ENCODE measurements around the gene CACNB4.

Gene CACNB4

GRCh38 chr2:152098496-152099366, at the start of gene CACNB4:
Gene CACNB4, minus strand, starts transcription at chr2:152099044.
- TF ChIP-seq, protein P1, sequence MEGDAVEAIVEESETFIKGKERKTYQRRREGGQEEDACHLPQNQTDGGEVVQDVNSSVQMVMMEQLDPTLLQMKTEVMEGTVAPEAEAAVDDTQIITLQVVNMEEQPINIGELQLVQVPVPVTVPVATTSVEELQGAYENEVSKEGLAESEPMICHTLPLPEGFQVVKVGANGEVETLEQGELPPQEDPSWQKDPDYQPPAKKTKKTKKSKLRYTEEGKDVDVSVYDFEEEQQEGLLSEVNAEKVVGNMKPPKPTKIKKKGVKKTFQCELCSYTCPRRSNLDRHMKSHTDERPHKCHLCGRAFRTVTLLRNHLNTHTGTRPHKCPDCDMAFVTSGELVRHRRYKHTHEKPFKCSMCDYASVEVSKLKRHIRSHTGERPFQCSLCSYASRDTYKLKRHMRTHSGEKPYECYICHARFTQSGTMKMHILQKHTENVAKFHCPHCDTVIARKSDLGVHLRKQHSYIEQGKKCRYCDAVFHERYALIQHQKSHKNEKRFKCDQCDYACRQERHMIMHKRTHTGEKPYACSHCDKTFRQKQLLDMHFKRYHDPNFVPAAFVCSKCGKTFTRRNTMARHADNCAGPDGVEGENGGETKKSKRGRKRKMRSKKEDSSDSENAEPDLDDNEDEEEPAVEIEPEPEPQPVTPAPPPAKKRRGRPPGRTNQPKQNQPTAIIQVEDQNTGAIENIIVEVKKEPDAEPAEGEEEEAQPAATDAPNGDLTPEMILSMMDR (conservative IDR thresholded peaks at IDR 0.05; ENCODE audit: low read depth): no peak
- ChIA-PET CTCF (interaction anchor here (1.0 kb wide), 2 partner anchors 19 to 73 kb away, joined by 3 to 5 read pairs; no protein-coding TSS in a partner anchor), POLR2A (ENCODE audit: low non-redundant PET) (no interaction called here)
- DNase-seq (ENCODE audit: low spot score): no peak
- H3K27ac ChIP-seq: peak within 1 kb of the TSS; percentile 45; the same call in 1 of the 2 replicates

DNA sequence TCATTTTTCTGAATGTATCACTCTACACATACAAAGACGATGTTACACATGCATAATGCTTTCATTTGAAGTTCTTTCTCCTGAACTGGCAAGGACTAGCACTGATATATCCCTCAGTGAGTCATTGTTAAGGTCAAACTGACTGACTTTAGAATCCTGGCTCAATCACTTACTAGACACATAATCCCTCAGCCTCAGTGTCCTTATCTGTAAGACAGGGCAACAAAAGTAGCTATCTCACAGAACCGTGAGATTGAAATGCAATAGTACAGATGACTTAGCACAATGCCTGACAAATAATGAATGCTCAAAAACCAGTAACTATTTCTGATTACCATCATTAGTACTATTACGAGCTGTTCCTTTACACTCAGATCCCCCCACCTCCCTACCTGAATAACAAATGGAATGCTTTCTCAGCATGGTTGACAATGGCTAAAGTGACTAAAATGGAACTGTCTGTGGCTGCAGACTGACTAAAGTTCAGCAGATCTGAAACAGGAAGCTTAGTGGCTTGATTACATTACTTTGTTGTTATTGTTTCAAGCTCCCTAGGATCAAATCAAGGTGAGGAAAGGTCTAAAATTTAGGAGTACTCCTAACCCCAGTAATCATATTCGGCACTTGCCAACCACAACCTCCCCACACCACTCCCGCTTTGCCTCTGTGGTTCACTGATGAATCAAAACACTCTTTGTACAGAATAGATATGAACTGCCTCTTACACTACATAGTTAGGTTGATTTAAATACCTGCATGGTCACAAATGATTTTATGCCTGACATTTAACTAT, 35.8 kb upstream of the CACNB4 start:
- H3K27ac ChIP-seq: no peak overlapping the region
- TF ChIP-seq, protein P1 (conservative IDR thresholded peaks at IDR 0.05; ENCODE audit: low read depth): no peak
- CTCF ChIA-PET: no interaction called here
- no peak for DNase-seq (ENCODE audit: low spot score)
- POLR2A ChIA-PET (ENCODE audit: low non-redundant PET): no interaction called here

DNA sequence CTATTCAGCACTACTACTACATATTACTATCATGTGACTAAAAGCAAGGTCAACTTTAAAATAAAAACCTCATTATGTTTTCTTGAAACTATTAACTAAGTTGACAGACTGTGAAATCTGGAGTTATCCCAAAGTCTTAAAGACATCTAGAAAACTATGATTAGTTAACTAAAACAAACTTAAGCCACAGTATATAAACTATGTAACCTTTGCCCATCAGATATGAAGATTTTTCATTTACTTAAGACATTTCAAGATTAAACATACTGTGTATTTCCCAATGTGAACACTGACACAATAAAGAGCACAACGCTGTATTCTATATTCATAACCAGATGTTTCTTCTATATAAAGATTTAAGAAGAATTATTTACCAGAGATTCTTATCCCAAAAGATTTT, 33.5 kb upstream of the CACNB4 start:
- TF ChIP-seq, protein P1 (conservative IDR thresholded peaks at IDR 0.05; ENCODE audit: low read depth): no peak
- ChIA-PET CTCF (no interaction called here), POLR2A (ENCODE audit: low non-redundant PET) (no interaction called here)
- DNase-seq (ENCODE audit: low spot score): no peak
- no peak overlapping the region for H3K27ac ChIP-seq

DNA sequence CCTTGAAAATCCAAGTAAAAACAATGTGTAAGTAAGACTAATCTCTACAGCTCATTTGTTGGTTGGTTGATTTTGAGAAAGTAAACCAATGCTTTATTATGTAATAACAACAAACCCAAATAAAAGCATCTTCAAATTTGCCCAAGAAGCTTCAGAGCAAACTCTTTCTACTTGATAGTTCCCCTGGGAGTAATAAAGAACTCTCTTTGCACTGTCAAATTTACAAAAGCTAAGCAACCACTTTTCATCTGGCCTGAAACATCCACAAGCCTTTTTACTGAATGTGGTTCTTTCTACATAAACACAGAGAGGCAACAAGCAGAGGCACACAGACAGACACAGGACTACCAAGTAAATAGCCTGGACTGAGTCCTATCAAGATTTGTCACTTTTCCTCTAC, 28.8 kb upstream of the CACNB4 start:
- DNase-seq (ENCODE audit: low spot score): no peak
- TF ChIP-seq, protein P1 (conservative IDR thresholded peaks at IDR 0.05; ENCODE audit: low read depth): no peak
- ChIA-PET POLR2A (ENCODE audit: low non-redundant PET) (no interaction called here), CTCF (interaction anchor here (0.7 kb wide), 1 partner anchor 9 kb away, joined by 11 read pairs; no protein-coding TSS in a partner anchor)
- H3K27ac ChIP-seq: no peak overlapping the region

DNA sequence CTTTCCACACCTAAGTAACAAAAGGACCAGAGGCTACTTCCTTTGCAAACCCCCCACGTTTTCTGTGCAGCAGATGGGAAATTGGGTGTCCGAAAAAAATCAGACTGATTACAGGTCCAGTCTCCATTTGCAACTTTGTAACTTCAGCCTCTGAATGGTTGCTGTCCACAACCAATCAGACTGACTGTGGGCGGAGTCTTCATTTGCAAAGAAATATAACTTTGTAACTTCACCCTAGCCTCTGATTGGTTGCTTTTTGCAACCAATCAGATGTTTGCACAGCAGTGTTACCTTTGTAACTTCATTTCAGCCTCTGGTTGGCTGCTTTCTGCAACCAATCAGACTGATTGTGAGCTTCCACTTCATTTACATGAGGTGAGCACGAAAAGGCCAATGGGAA, 27.8 kb upstream of the CACNB4 start:
- H3K27ac ChIP-seq: no peak overlapping the region
- CTCF ChIA-PET: no interaction called here
- TF ChIP-seq, protein P1 (conservative IDR thresholded peaks at IDR 0.05; ENCODE audit: low read depth): no peak
- POLR2A ChIA-PET (ENCODE audit: low non-redundant PET): no interaction called here
- no peak for DNase-seq (ENCODE audit: low spot score)

- H3K27ac ChIP-seq: no peak overlapping the region
- ChIA-PET POLR2A (ENCODE audit: low non-redundant PET) (no interaction called here), CTCF (no interaction called here)
- DNase-seq (ENCODE audit: low spot score): no peak
- TF ChIP-seq, protein P1 (conservative IDR thresholded peaks at IDR 0.05; ENCODE audit: low read depth): no peak
These were observed 23.3 kb upstream of the CACNB4 start for GRCh38 chr2:152122161-152122560.
